ENCODE measurements around the gene TAF3.

Gene TAF3

DNA sequence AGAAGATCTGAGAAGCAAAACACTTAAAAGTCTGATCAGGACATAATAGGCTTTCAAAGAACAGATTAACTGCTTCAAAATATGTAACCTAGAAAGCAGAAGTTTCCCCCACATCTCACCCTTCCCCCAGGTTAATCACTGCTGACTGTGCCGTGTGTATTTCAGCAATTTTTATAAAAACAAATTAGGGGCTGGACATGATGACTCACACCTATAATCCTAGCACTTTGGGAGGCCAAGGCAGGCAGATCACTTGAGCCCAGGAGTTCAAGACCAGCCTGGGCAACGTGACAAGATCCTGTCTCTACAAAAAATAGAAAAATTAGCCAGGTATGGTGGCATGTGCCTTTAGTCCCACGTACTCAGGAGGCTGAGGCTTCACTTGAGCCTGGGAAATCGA lies 168.5 kb downstream of the TAF3 start:
- Histone ChIP-seq H3K4me3 (ENCODE audit: low read length) (no peak overlapping the region), H3K27me3 (ENCODE audit: control insufficient read depth, insufficient read depth, low read length) (no peaks in the 10 kb centered on the region), H3K4me1 (ENCODE audit: control insufficient read depth, low read depth, low read length) (no peaks in the 10 kb centered on the region)

GRCh38 chr10:7988989-7989388 lies 170.7 kb downstream of the TAF3 start:
- no peaks in the 10 kb centered on the region for H3K9me3 ChIP-seq (ENCODE audit: control insufficient read depth, low read depth, low read length)
- H3K4me3 ChIP-seq (ENCODE audit: low read length) = no peak overlapping the region
- no peak overlapping the region for H3K27ac ChIP-seq (ENCODE audit: low read length)
- no peaks in the 10 kb centered on the region for H3K4me1 ChIP-seq (ENCODE audit: control insufficient read depth, low read depth, low read length)
- H3K27me3 ChIP-seq (ENCODE audit: control insufficient read depth, insufficient read depth, low read length) = no peaks in the 10 kb centered on the region
- no peak overlapping the region for H3K9ac ChIP-seq (ENCODE audit: low read length)
- H3K36me3 ChIP-seq (ENCODE audit: control insufficient read depth, low read depth, low read length) = no peaks in the 10 kb centered on the region

More for the DNA sequence above, 168.5 kb downstream of the TAF3 start:
- Histone ChIP-seq H3K9ac (ENCODE audit: low read length) (no peak overlapping the region), H3K27ac (ENCODE audit: low read length) (no peak overlapping the region), H3K36me3 (ENCODE audit: control insufficient read depth, low read depth, low read length) (no peaks in the 10 kb centered on the region), H3K9me3 (ENCODE audit: control insufficient read depth, low read depth, low read length) (no peaks in the 10 kb centered on the region)

- Histone ChIP-seq H3K27ac (ENCODE audit: low read length) (no peak overlapping the region), H3K9me3 (ENCODE audit: control insufficient read depth, low read depth, low read length) (no peaks in the 10 kb centered on the region), H3K27me3 (ENCODE audit: control insufficient read depth, insufficient read depth, low read length) (no peaks in the 10 kb centered on the region), H3K9ac (ENCODE audit: low read length) (no peak overlapping the region), H3K4me3 (ENCODE audit: low read length) (no peak overlapping the region), H3K36me3 (ENCODE audit: control insufficient read depth, low read depth, low read length) (no peaks in the 10 kb centered on the region), H3K4me1 (ENCODE audit: control insufficient read depth, low read depth, low read length) (no peaks in the 10 kb centered on the region)
Measured at GRCh38 chr10:7998831-7999230, 180.5 kb downstream of the TAF3 start.

DNA sequence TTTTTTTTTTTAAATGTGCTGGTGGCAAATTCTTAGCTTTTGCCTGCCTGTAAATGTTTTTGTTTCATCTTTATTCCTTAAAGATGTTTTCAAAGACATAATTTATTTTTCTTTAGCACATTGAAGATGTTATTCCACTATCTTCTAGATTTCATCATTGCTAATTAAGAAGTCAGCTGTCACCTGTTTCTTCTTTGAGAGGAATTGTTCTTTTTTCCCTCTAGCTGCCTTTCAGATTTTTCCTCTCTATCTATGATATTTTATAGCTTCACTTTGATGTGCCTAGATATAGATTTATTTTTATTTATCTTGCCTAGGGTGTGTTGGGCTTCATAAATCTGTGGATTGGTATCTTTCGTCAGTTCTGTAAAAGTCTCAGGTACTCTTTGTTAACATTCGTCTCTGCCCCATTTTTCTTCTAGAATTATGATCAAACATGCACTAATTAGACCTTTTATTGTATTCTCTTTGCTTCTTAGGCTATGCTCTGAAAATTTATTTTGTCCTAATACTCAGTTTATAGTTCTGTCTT lies 186.2 kb downstream of the TAF3 start:
- no peak overlapping the region for H3K27ac ChIP-seq (ENCODE audit: low read length)
- no peaks in the 10 kb centered on the region for H3K36me3 ChIP-seq (ENCODE audit: control insufficient read depth, low read depth, low read length)
- H3K9ac ChIP-seq (ENCODE audit: low read length) = no peak overlapping the region
- H3K4me3 ChIP-seq (ENCODE audit: low read length) = no peak overlapping the region
- H3K9me3 ChIP-seq (ENCODE audit: control insufficient read depth, low read depth, low read length) = peaks cover 10% of the 10 kb centered on the region
- no peaks in the 10 kb centered on the region for H3K4me1 ChIP-seq (ENCODE audit: control insufficient read depth, low read depth, low read length)
- no peaks in the 10 kb centered on the region for H3K27me3 ChIP-seq (ENCODE audit: control insufficient read depth, insufficient read depth, low read length)

DNA sequence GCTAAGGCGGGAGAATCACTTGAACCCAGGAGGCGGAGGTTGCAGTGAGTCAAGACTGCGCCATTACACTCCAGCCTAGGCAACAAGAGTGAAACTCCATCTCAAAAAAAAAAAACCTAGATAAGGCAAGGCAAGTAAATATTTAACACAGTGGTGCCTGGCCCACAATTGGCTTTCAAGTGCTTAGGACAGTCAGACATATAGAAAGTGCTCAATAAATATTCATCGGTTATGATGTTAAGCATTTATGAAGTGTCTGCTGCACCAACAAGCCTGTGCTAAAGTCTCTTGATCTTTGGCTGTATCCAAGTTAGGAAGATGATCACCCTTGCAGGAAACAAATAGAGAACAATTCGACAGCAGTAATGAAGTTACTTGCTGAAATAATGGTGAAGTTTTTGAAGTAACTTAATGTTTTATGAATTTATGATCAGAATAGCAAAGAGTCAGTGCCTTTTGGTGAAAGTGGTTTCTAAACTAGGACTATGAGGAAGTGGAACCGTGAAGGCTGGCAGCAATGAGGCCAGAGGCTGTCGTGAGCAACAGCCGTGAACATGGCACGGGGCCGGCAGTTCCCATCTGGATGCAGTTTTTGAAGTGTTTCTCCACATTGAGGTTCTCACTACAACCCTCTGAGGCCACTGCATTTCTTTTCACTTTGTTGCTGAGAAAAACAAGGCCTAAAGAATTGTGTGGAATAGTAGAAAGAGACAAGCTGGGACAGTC lies 188.1 kb downstream of the TAF3 start:
- Histone ChIP-seq H3K27ac (ENCODE audit: low read length) (no peak overlapping the region), H3K36me3 (ENCODE audit: control insufficient read depth, low read depth, low read length) (no peaks in the 10 kb centered on the region), H3K4me3 (ENCODE audit: low read length) (no peak overlapping the region), H3K9ac (ENCODE audit: low read length) (no peak overlapping the region), H3K4me1 (ENCODE audit: control insufficient read depth, low read depth, low read length) (no peaks in the 10 kb centered on the region), H3K27me3 (ENCODE audit: control insufficient read depth, insufficient read depth, low read length) (no peaks in the 10 kb centered on the region), H3K9me3 (ENCODE audit: control insufficient read depth, low read depth, low read length) (peaks cover 10% of the 10 kb centered on the region)

- no peaks in the 10 kb centered on the region for H3K36me3 ChIP-seq (ENCODE audit: control insufficient read depth, low read depth, low read length)
- peaks cover 10% of the 10 kb centered on the region for H3K9me3 ChIP-seq (ENCODE audit: control insufficient read depth, low read depth, low read length)
- no peak overlapping the region for H3K9ac ChIP-seq (ENCODE audit: low read length)
- H3K27me3 ChIP-seq (ENCODE audit: control insufficient read depth, insufficient read depth, low read length) = no peaks in the 10 kb centered on the region
- no peaks in the 10 kb centered on the region for H3K4me1 ChIP-seq (ENCODE audit: control insufficient read depth, low read depth, low read length)
- no peak overlapping the region for H3K27ac ChIP-seq (ENCODE audit: low read length)
- H3K4me3 ChIP-seq (ENCODE audit: low read length) = no peak overlapping the region
Measured at GRCh38 chr10:8009031-8009430, 190.7 kb downstream of the TAF3 start.

- Histone ChIP-seq H3K4me1 (ENCODE audit: control insufficient read depth, low read depth, low read length) (peaks cover 9% of the 10 kb centered on the region), H3K36me3 (ENCODE audit: control insufficient read depth, low read depth, low read length) (no peaks in the 10 kb centered on the region), H3K9ac (ENCODE audit: low read length) (no peak overlapping the region), H3K27ac (ENCODE audit: low read length) (no peak overlapping the region), H3K9me3 (ENCODE audit: control insufficient read depth, low read depth, low read length) (no peaks in the 10 kb centered on the region), H3K4me3 (ENCODE audit: low read length) (no peak overlapping the region), H3K27me3 (ENCODE audit: control insufficient read depth, insufficient read depth, low read length) (no peaks in the 10 kb centered on the region)
Measured at GRCh38 chr10:8013006-8013405, 194.7 kb downstream of the TAF3 start.

- H3K27ac ChIP-seq (ENCODE audit: low read length) = no peak overlapping the region
Measured at GRCh38 chr10:8013619-8014018, 195.3 kb downstream of the TAF3 start.

DNA sequence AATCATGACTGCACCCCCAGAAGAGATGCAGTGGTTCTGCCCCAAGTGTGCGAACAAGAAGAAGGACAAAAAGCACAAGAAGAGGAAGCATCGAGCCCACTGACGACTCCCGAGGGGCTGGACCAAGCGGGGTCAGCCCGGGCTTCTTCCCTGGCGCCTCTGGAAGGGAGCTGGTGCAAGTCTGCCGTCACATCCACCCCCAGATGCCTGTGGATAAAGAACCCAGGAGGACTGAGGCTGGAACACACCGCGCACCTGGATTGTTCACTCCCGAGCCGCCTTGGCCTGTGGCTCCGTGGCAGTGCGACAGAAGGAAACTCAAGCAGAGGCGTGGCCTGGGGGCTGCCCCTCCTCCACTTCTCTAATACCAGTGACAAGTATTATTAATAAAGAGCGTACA lies 196.3 kb downstream of the TAF3 start:
- Histone ChIP-seq H3K36me3 (ENCODE audit: control insufficient read depth, low read depth, low read length) (no peaks in the 10 kb centered on the region), H3K27me3 (ENCODE audit: control insufficient read depth, insufficient read depth, low read length) (no peaks in the 10 kb centered on the region), H3K9me3 (ENCODE audit: control insufficient read depth, low read depth, low read length) (no peaks in the 10 kb centered on the region), H3K4me3 (ENCODE audit: low read length) (no peak overlapping the region), H3K9ac (ENCODE audit: low read length) (no peak overlapping the region), H3K4me1 (ENCODE audit: control insufficient read depth, low read depth, low read length) (peaks cover 9% of the 10 kb centered on the region), H3K27ac (ENCODE audit: low read length) (no peak overlapping the region)

More at GRCh38 chr10:8013619-8014018, 195.3 kb downstream of the TAF3 start:
- Histone ChIP-seq H3K4me1 (ENCODE audit: control insufficient read depth, low read depth, low read length) (peaks cover 9% of the 10 kb centered on the region), H3K9me3 (ENCODE audit: control insufficient read depth, low read depth, low read length) (no peaks in the 10 kb centered on the region), H3K27me3 (ENCODE audit: control insufficient read depth, insufficient read depth, low read length) (no peaks in the 10 kb centered on the region), H3K9ac (ENCODE audit: low read length) (no peak overlapping the region), H3K36me3 (ENCODE audit: control insufficient read depth, low read depth, low read length) (no peaks in the 10 kb centered on the region), H3K4me3 (ENCODE audit: low read length) (no peak overlapping the region)

- no peaks in the 10 kb centered on the region for H3K27me3 ChIP-seq (ENCODE audit: control insufficient read depth, insufficient read depth, low read length)
- no peak overlapping the region for H3K9ac ChIP-seq (ENCODE audit: low read length)
- no peaks in the 10 kb centered on the region for H3K9me3 ChIP-seq (ENCODE audit: control insufficient read depth, low read depth, low read length)
- no peak overlapping the region for H3K4me3 ChIP-seq (ENCODE audit: low read length)
- no peak overlapping the region for H3K27ac ChIP-seq (ENCODE audit: low read length)
- peaks cover 9% of the 10 kb centered on the region for H3K4me1 ChIP-seq (ENCODE audit: control insufficient read depth, low read depth, low read length)
- H3K36me3 ChIP-seq (ENCODE audit: control insufficient read depth, low read depth, low read length) = no peaks in the 10 kb centered on the region
Measured at GRCh38 chr10:8017277-8017676, 199.0 kb downstream of the TAF3 start.

DNA sequence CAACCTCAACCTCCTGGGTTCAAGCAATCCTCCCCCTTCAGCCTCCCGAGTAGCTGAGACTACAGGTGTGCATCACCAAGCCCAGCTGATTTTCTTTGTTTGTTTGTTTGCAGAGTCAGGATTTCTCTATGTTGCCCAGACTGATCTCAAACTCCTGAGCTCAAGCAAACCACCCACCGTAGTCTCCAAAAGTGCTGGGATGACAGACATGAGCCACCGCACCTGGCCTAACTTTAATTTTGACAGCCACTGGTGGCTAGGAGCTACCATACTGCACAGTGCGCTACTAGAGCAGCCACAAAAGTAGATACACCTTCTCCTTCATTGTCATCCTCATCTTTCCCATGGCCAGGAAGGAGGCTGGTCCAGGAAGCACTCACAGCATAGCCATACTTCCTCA lies 205.0 kb downstream of the TAF3 start:
- no peaks in the 10 kb centered on the region for H3K36me3 ChIP-seq (ENCODE audit: control insufficient read depth, low read depth, low read length)
- H3K4me3 ChIP-seq (ENCODE audit: low read length) = no peak overlapping the region
- no peak overlapping the region for H3K27ac ChIP-seq (ENCODE audit: low read length)
- no peaks in the 10 kb centered on the region for H3K4me1 ChIP-seq (ENCODE audit: control insufficient read depth, low read depth, low read length)
- no peaks in the 10 kb centered on the region for H3K27me3 ChIP-seq (ENCODE audit: control insufficient read depth, insufficient read depth, low read length)
- H3K9me3 ChIP-seq (ENCODE audit: control insufficient read depth, low read depth, low read length) = no peaks in the 10 kb centered on the region
- H3K9ac ChIP-seq (ENCODE audit: low read length) = no peak overlapping the region

- H3K36me3 ChIP-seq (ENCODE audit: control insufficient read depth, low read depth, low read length) = no peaks in the 10 kb centered on the region
- H3K27ac ChIP-seq (ENCODE audit: low read length) = no peak overlapping the region
- no peak overlapping the region for H3K4me3 ChIP-seq (ENCODE audit: low read length)
- no peaks in the 10 kb centered on the region for H3K27me3 ChIP-seq (ENCODE audit: control insufficient read depth, insufficient read depth, low read length)
- H3K4me1 ChIP-seq (ENCODE audit: control insufficient read depth, low read depth, low read length) = no peaks in the 10 kb centered on the region
- H3K9me3 ChIP-seq (ENCODE audit: control insufficient read depth, low read depth, low read length) = no peaks in the 10 kb centered on the region
- H3K9ac ChIP-seq (ENCODE audit: low read length) = no peak overlapping the region
Measured at GRCh38 chr10:8023851-8024250, 205.5 kb downstream of the TAF3 start.
